Lung microvascular endothelial cell (primary cell): ENCODE data around the gene ZNF277. TPM values are rescaled to one million over a fixed set of nuclear protein-coding genes. Genes with fewer than 3 reads are reported as not detected.
A peak's percentile ranks its signal among the peaks of the same experiment; 100 is the strongest.

Experiments
- DNase-seq, 2 donors: peaks; one replicate each; pipeline versions ENCODE4 v3.0.0 to v3.0.0-alpha.2; 2010; ENCODE audit warnings: low read depth in 2 of 2
- total RNA-seq: library from RNA; depleted of rRNA; stranded (reverse); fragments of >200 nt; gene quantifications from 2 replicates; pipeline ENCODE4 v1.2.1, GENCODE V29; 2014

Gene ZNF277
- total RNA-seq, 1 donor from 2014 or later, result 34.9 TPM

DNA sequence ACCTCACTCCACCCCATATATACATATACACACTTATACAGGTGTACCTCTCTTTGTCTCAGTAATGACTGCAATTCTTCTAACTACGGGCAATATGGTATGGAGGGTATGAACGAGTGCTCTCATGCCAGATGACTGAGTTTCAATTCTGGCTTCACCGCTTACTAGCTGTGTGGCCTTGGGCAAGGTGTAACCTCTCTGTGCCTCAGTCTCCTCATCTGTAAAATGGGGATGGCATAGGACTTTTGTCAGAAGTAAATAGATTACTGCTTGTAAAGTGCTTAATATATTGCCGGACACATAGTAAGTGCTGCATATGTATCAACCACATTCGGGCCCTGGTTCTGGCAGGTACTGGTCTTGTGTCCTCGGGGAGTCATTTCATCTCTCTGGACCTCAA is 183.7 kb downstream of the ZNF277 start:
- DNase-seq, result no peak

- peak; percentile 47 to 57 for DNase-seq
Measured at GRCh38 chr7:112391079-112391821, 184.8 kb downstream of the ZNF277 start.

- peak; percentile 45 to 50 for DNase-seq
Measured at GRCh38 chr7:112391841-112392286, 185.4 kb downstream of the ZNF277 start.

Other genes starting within 250 kb of the ZNF277 start
- 57.1 and 58.6 TPM in 2 replicates for gene DOCK4, start 296 bp upstream of the ZNF277 start, total RNA-seq
- gene IFRD1, start 243.8 kb downstream of the ZNF277 start, total RNA-seq, result 18.7 and 38.9 TPM in 2 replicates